A549 (cell line): ENCODE results near the gene TRMT1. TPM values are rescaled to one million over a fixed set of nuclear protein-coding genes. Genes with fewer than 3 reads are reported as not detected.

Experiments
- ATAC-seq, 2 experiments: fragments of 200-7000 bp in 1 of 2; fragments of >200 bp in 1 of 2; cut with Nextera tagmentation in 1 of 2; cut with Tn5 transposase in 1 of 2; 3 replicates each; pipeline versions ENCODE4 v1.8.0 to v1.9.1; 2018 to 2020; ENCODE audit warnings: mild to moderate bottlenecking in 1 of 2, moderate library complexity in 1 of 2
- CTCF ChIA-PET: fragments of 300-600 bp; sonication (Branson Sonifier 250); formaldehyde crosslinking; extraction: SDS; loops from one replicate; lab custom pipeline; 2021; ENCODE audit warnings: antibody characterized with exemption, inconsistent platforms; lab: Yijun Ruan, JAX
- POLR2A ChIA-PET: fragments of 350-600 bp; formaldehyde crosslinking; extraction: SDS; loops from one replicate; lab custom pipeline; 2021; ENCODE audit warnings: antibody characterized with exemption, inconsistent platforms; lab: Yijun Ruan, JAX
- DNase-seq, 2 experiments: peaks; one replicate each; pipeline versions ENCODE4 v3.0.0 to v3.0.0-alpha.2; 2011 to 2016; ENCODE audit warnings: low read depth in 1 of 2, low spot score in 1 of 2
- FAIRE-seq: peaks from 2 replicates; lab custom pipeline; 2011; peaks lifted over from hg19 to GRCh38; lab: Jason Lieb, UNC
- H3K27ac ChIP-seq, 2 experiments: fragments of >200 bp; sonication (Bioruptor Twin); formaldehyde crosslinking; 3 replicates each; pipeline ENCODE4 v1.5.1; 2016 to 2017
- H3K4me1 ChIP-seq: fragments of >200 bp; sonication (Bioruptor Twin); formaldehyde crosslinking; 3 replicates; pipeline ENCODE4 v1.6.1; 2016
- H3K4me2 ChIP-seq: fragments of >200 bp; sonication (Bioruptor Twin); formaldehyde crosslinking; 3 replicates; pipeline ENCODE4 v1.6.1; 2016
- H3K4me3 ChIP-seq: fragments of >200 bp; sonication (Bioruptor Twin); formaldehyde crosslinking; 3 replicates; pipeline ENCODE4 v1.5.1; 2016
- H3K9me3 ChIP-seq: fragments of >200 bp; sonication (Bioruptor Twin); formaldehyde crosslinking; 3 replicates; pipeline ENCODE4 v1.6.1; 2016
- ATOH8 ChIP-seq: fragments of 250-450 bp; sonication (Bioruptor Pico); IDR thresholded peaks from 2 replicates; pipeline ENCODE4 v1.5.0; 2020; ENCODE audit warnings: low read depth, mild to moderate bottlenecking, moderate library complexity
- BHLHE40 ChIP-seq: IDR thresholded peaks from 2 replicates; pipeline ENCODE4 v1.6.1; 2012; ENCODE audit warnings: low read depth, low read length, inconsistent platforms
- CBX2 ChIP-seq: fragments of 200-600 bp; sonication (generic); IDR thresholded peaks from 2 replicates; pipeline ENCODE4 v1.6.1; 2016; ENCODE audit warnings: low read depth, mild to moderate bottlenecking, borderline replicate concordance
- CEBPB ChIP-seq, 2 experiments: fragments of >200 bp in 1 of 2; sonication (Bioruptor Twin) in 1 of 2; formaldehyde crosslinking in 1 of 2; IDR thresholded peaks; 2 replicates each; pipeline ENCODE4 v1.6.1; 2012 to 2016
- E2F6 ChIP-seq: IDR thresholded peaks from 2 replicates; pipeline ENCODE4 v1.6.1; 2012; ENCODE audit warnings: low read depth, borderline replicate concordance
- EHF ChIP-seq: fragments of 250-450 bp; sonication (Bioruptor Pico); IDR thresholded peaks from 2 replicates; pipeline ENCODE4 v1.5.0; 2020; ENCODE audit warnings: mild to moderate bottlenecking
- EP300 ChIP-seq, 2 experiments: fragments of >200 bp; sonication (Bioruptor Twin); formaldehyde crosslinking; IDR thresholded peaks; 2 replicates in 1 of 2; 3 replicates in 1 of 2; pipeline ENCODE4 v1.6.1; 2016 to 2017
- ESRRA ChIP-seq: fragments of 150-350 bp; IDR thresholded peaks from 2 replicates; pipeline ENCODE4 v1.6.1; 2014; ENCODE audit warnings: mild to moderate bottlenecking, low read length, borderline replicate concordance
- FOSL2 ChIP-seq, 2 experiments: fragments of 450-650 bp in 1 of 2; fragments of >200 bp in 1 of 2; sonication (Bioruptor Twin) in 1 of 2; formaldehyde crosslinking; IDR thresholded peaks; 2 replicates each; pipeline versions ENCODE4 v1.5.0 to v1.6.1; 2016 to 2020; ENCODE audit warnings: mild to moderate bottlenecking in 1 of 2, moderate library complexity in 1 of 2
- GATA3 ChIP-seq: IDR thresholded peaks from 2 replicates; pipeline ENCODE4 v1.6.1; 2012; ENCODE audit warnings: borderline replicate concordance
- HOXB13 ChIP-seq: fragments of 250-450 bp; sonication (Bioruptor Pico); IDR thresholded peaks from 2 replicates; pipeline ENCODE4 v1.5.0; 2020; ENCODE audit warnings: low read depth, mild to moderate bottlenecking, moderate library complexity
- KDM1A ChIP-seq: fragments of 200-600 bp; sonication (generic); IDR thresholded peaks from 2 replicates; pipeline ENCODE4 v1.6.1; 2016; ENCODE audit warnings: low read depth, mild to moderate bottlenecking
- KDM5A ChIP-seq: fragments of 200-600 bp; sonication (generic); IDR thresholded peaks from 2 replicates; pipeline ENCODE4 v1.6.1; 2016; ENCODE audit warnings: antibody characterized with exemption, mild to moderate bottlenecking
- MYC ChIP-seq: IDR thresholded peaks from 2 replicates; pipeline ENCODE4 v1.6.1; 2012; ENCODE audit warnings: mild to moderate bottlenecking, inconsistent platforms, low read length, improper control_type of control experiment, borderline replicate concordance
- NPAS2 ChIP-seq: fragments of 250-450 bp; sonication (Bioruptor Pico); IDR thresholded peaks from 2 replicates; pipeline ENCODE4 v1.8.0; 2022; ENCODE audit warnings: mild to moderate bottlenecking, moderate library complexity, borderline replicate concordance
- POLR2A ChIP-seq: IDR thresholded peaks from 2 replicates; pipeline ENCODE4 v1.6.1; 2012; ENCODE audit warnings: mild to moderate bottlenecking, low read length
- RARB ChIP-seq: fragments of 250-450 bp; sonication (Bioruptor Pico); IDR thresholded peaks from 2 replicates; pipeline ENCODE4 v1.8.0; 2021; ENCODE audit warnings: mild to moderate bottlenecking, moderate library complexity
- RNF2 ChIP-seq: fragments of 200-600 bp; sonication (generic); IDR thresholded peaks from 2 replicates; pipeline ENCODE4 v1.6.1; 2016; ENCODE audit warnings: low read depth, mild to moderate bottlenecking, antibody characterized with exemption, moderate library complexity, borderline replicate concordance
- SMC3 ChIP-seq: fragments of >200 bp; sonication (Bioruptor Twin); formaldehyde crosslinking; IDR thresholded peaks from 3 replicates; pipeline ENCODE4 v1.6.1; 2018; ENCODE audit warnings: inconsistent platforms
- TFCP2L1 ChIP-seq: fragments of 250-450 bp; sonication (Bioruptor Pico); IDR thresholded peaks from 2 replicates; pipeline ENCODE4 v1.5.0; 2021; ENCODE audit warnings: mild to moderate bottlenecking
- TP53 ChIP-seq: fragments of 250-450 bp; sonication (Bioruptor Pico); IDR thresholded peaks from 2 replicates; pipeline ENCODE4 v1.5.0; 2021; ENCODE audit warnings: mild to moderate bottlenecking, moderate library complexity
- USF2 ChIP-seq: fragments of 450-650 bp; IDR thresholded peaks from 2 replicates; pipeline ENCODE4 v1.6.1; 2014; ENCODE audit warnings: antibody characterized with exemption
- ZC3H11A ChIP-seq: fragments of 450-650 bp; IDR thresholded peaks from 2 replicates; pipeline ENCODE4 v1.6.1; 2014; ENCODE audit warnings: antibody characterized with exemption, mild to moderate bottlenecking
- ZSCAN20 ChIP-seq: fragments of 250-450 bp; sonication (Bioruptor Pico); IDR thresholded peaks from 2 replicates; pipeline ENCODE4 v1.8.0; 2022; ENCODE audit warnings: mild to moderate bottlenecking, moderate library complexity
- WGBS: methylation state at CpG from one replicate; pipeline ENCODE4 v1.1.6; 2017; ENCODE audit errors: missing lambda C conversion rate; 5-methylcytosine and 5-hydroxymethylcytosine counted together
- polyA plus RNA-seq, 4 experiments: library from polyadenylated mRNA; depleted of rRNA in 3 of 4; stranded (reverse); fragments of >200 nt; fragmentation: RNase III in 1 of 4; extraction: RNeasy Plus Mini Kit Qiagen cat#74134 plus additional on column Dnase treatment in 1 of 4; gene quantifications; 2 replicates in 3 of 4; 3 replicates in 1 of 4; pipeline ENCODE4 v1.2.3, GENCODE V29; 2011 to 2017
- TF ChIP-seq, protein P1 (sequence below): IDR thresholded peaks from 2 replicates; pipeline ENCODE4 v1.6.1; 2012

TRMT1 gene
- polyA plus RNA-seq, 2 of the 4 experiments (the other 2 are of a cell fraction), result 18.2 to 29.8 TPM

GRCh38 chr19:13160557-13160956 is 44.0 kb upstream of the TRMT1 start:
- ATAC-seq, result no peak
- TF ChIP-seq EP300 (IDR thresholded peaks at IDR 0.05) (no peak), SMC3 (no peak), BHLHE40 (no peak), GATA3 (no peak), MYC (peak; percentile 73), KDM1A (no peak), TFCP2L1 (no peak), EHF (CRISPR knock-in tag) (no peak), ATOH8 (CRISPR knock-in tag) (no peak), ESRRA (no peak), ZSCAN20 (CRISPR knock-in tag) (no peak), CEBPB (IDR thresholded peaks at IDR 0.05) (no peak), CBX2 (no peak), E2F6 (no peak), KDM5A (no peak), POLR2A (no peak), TP53 (CRISPR knock-in tag) (no peak), RARB (CRISPR knock-in tag) (no peak), HOXB13 (no peak), USF2 (no peak), FOSL2 (IDR thresholded peaks at IDR 0.05) (no peak), FOSL2 (CRISPR knock-in tag; IDR thresholded peaks at IDR 0.05) (peak; percentile 23; the same call in 1 of the 2 replicates), ZC3H11A (no peak)
- TF ChIP-seq, protein P1, sequence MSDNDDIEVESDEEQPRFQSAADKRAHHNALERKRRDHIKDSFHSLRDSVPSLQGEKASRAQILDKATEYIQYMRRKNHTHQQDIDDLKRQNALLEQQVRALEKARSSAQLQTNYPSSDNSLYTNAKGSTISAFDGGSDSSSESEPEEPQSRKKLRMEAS, result peak; percentile 85
- Histone ChIP-seq H3K9me3 (no peaks in the 10 kb centered on the region), H3K27ac (peak overlapping the region; percentile 100; a peak in 5 of 6 replicates), H3K4me1 (peaks cover 51% of the 10 kb centered on the region), H3K4me3 (no peak overlapping the region), H3K4me2 (peak overlapping the region; percentile 23; the same call in 2 of the 3 replicates)
- FAIRE-seq, result no peak
- POLR2A ChIA-PET, result interaction anchor here (5.4 kb wide), 1 partner anchor 8 kb away, joined by 72 read pairs; no protein-coding TSS in a partner anchor
- CTCF ChIA-PET, result interaction anchor here (1.2 kb wide), 1 partner anchor 103 kb away, joined by 4 read pairs; no protein-coding TSS in a partner anchor
- WGBS, result 77% methylated on average over 1 of the region's 1 CpG
- DNase-seq, result peak in 1 of 2 experiments; percentile 63

DNA sequence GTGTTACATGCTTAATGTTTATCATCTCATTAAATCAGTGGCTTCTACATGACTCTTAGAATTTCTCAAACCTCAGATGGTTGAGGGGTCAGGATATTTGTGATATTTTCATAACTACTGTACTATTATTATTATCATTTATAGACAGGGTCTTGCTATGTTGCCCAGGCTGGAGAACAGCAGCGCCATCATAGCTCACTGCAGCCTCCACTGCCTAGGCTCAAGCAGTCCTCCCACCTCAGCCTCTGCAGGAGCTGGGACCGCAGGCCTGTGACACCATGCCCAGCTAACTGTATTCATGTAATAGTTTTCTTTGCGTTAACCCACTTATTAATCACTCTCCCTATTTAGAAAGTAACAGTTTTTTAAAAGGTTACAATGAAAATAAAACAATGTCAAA is 43.2 kb upstream of the TRMT1 start:
- ChIA-PET POLR2A (no interaction called here), CTCF (no interaction called here)
- Histone ChIP-seq H3K27ac (peak overlapping the region in 1 of 2 experiments; percentile 100; a peak in 1 of 6 replicates), H3K4me1 (peaks cover 42% of the 10 kb centered on the region), H3K4me2 (no peak overlapping the region), H3K9me3 (no peaks in the 10 kb centered on the region), H3K4me3 (no peak overlapping the region)
- ATAC-seq (no peak), FAIRE-seq (no peak), DNase-seq (no peak)
- TF ChIP-seq BHLHE40, result no peak
- TF ChIP-seq RNF2, result no peak
- no peak for TF ChIP-seq NPAS2 (CRISPR knock-in tag)
- WGBS, result 97% methylated on average over 3 of the region's 3 CpGs
